Choroid plexus epithelial cell (primary cell): ENCODE results near the gene SH2D1A.
A peak's percentile ranks its signal among the peaks of the same experiment; 100 is the strongest.

ENCODE experiments used
- DNase-seq: peaks from one replicate; pipeline ENCODE4 v3.0.0-alpha.2; 2010; ENCODE audit warnings: low read depth
- H3K4me3 ChIP-seq: 2 replicates; pipeline ENCODE4 v1.5.1; 2011; ENCODE audit warnings: low read depth, mild to moderate bottlenecking, control low read depth, low read length, moderate library complexity
- CTCF ChIP-seq: conservative IDR thresholded peaks from 2 replicates; pipeline ENCODE4 v1.5.1; 2011; ENCODE audit warnings: low read depth, mild to moderate bottlenecking, control low read depth, inconsistent platforms, low read length, moderate library complexity

Gene SH2D1A

GRCh38 chrX:124378643-124379042, 32.3 kb downstream of the SH2D1A start:
- TF ChIP-seq CTCF, result no peak
- DNase-seq, result no peak
- H3K4me3 ChIP-seq, result no peak overlapping the region

- no peak overlapping the region for H3K4me3 ChIP-seq
- no peak for TF ChIP-seq CTCF
- DNase-seq, result no peak
These were observed 37.0 kb downstream of the SH2D1A start for GRCh38 chrX:124383354-124383753.

GRCh38 chrX:124386401-124386800, 40.0 kb downstream of the SH2D1A start:
- no peak for TF ChIP-seq CTCF
- DNase-seq, result no peak
- no peak overlapping the region for H3K4me3 ChIP-seq

GRCh38 chrX:124388562-124388961, 42.2 kb downstream of the SH2D1A start:
- TF ChIP-seq CTCF, result peak; percentile 70
- H3K4me3 ChIP-seq, result no peak overlapping the region
- peak; percentile 63 for DNase-seq

- H3K4me3 ChIP-seq, result no peak overlapping the region
- DNase-seq, result no peak
- no peak for TF ChIP-seq CTCF
These were observed 46.4 kb downstream of the SH2D1A start for GRCh38 chrX:124392794-124393193.

- H3K4me3 ChIP-seq, result no peak overlapping the region
- no peak for DNase-seq
- no peak for TF ChIP-seq CTCF
These were observed 46.9 kb downstream of the SH2D1A start for GRCh38 chrX:124393238-124393637.

GRCh38 chrX:124393659-124394058, 47.3 kb downstream of the SH2D1A start:
- no peak for DNase-seq
- no peak overlapping the region for H3K4me3 ChIP-seq
- no peak for TF ChIP-seq CTCF
